ENCODE data around the gene LCE2A. TPM values are rescaled to one million over a fixed set of nuclear protein-coding genes. Genes with fewer than 3 reads are reported as not detected.
"Not testable (repeated sequence)": the region's sequence is repeated elsewhere in the genome, so short reads cannot be mapped to it uniquely, and the experiment has no call there.

LCE2A gene, protein sequence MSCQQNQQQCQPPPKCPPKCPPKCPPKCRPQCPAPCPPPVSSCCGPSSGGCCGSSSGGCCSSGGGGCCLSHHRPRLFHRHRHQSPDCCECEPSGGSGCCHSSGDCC
- total RNA-seq (2014; rRNA removed; shearing (Covaris generic)): not detected in 2 replicates

DNA sequence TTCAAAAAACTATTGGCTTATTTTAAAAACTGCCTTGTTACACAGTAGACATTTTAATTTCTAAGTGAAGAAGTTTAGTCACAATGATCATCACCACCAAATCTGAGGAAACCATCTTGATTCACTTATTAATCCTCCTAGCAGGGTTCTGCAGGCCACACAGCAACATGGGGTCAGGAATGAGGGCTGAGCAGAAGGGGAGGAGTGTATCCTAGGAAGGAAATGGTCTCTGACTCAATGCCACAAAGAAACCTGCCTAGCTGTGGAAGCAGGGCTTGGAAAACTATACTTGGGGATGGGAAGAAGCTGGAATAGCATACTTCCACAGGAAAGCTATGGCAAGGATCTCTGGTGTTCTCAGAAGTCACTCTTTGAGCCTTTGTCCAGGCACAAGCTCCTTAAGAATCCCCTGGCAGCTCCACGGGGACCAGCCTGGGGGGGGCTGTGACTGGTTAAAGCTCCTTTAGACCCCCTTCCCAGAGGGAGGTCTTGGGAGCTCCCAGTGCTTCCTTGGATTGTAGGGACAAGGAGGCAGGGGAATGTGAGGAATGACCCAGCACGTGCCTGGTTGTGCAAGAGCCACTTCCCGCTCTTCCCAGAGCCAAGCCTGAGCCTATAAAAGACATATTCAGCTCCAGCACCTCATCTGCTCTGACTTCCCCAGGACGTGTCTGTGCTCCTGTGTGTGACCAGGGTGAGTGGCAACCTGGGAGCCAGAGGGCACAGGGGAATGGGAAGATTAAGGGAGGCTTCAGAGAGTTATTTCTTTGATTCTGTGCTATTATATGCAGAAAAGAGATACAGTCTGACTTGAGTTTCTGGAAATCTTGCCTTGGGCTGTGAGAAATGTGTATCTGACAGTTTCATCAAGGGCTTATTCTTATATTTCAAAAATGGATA lies at the start of gene LCE2A:
TSS of gene LCE2A (plus strand) at position 645 of the 900 bp plus-strand sequence. CDS start 557 bp downstream, outside the sequence.
- no peak for DNase-seq (ENCODE audit: low read depth)

DNA sequence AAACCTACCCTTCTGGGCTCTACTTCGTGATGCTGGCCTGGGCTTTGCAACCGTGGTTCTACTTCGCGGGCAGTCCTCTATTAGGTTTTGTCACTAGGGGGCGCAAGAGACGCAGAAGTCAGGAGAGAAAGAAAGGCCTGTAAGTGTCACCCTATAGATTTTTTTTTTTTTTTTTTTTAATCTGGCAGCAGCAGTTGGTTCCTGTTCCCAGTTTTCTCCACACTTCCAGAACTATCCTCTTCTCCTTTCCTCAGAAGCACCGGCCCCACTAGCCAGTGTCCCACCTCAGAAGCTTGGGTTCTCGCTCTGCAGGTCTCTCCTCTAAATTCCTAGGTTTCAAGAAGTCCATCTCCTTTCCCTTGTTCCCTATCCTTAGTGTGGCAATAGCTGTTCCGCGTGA lies 44.0 kb upstream of the LCE2A start:
- peak; percentile 39 for DNase-seq (ENCODE audit: low read depth)

DNA sequence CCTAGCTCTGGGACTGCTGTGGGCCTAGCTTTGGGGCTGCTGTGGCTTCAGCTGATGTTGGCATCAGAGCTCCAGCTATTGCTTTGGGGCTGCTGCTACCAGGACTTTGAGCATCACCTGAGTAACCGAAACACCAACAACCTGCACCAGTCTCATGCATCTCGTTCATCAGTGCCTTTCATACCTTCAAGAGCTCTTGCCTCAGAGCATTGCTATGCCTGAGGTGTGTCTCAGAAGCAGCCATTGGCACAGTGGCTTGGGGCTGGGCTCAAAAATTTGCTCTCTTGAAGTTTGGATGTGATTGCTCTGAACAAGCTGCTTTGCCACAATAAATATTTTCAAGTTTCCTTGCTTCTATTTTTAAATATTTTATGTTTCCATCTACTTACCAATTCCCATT lies 41.7 kb upstream of the LCE2A start:
- no peak for DNase-seq (ENCODE audit: low read depth)

DNA sequence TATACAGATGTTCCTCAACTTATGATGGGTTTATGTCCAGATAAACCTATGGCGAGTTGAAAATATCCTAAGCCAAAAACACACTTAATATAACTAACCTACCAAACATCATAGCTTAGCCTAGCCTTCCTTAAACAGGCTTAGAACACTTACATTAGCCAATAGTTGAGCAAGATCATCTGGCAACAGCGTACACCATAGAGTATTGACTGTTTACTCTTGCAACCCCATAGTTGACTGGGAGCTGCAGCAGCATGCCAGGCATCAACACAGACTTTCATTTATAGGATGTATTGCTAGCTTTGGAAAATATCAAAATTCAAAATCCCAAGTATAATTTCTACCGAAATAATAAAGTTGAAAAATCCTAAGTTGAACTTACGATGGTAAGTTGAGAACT lies 40.5 kb upstream of the LCE2A start:
- DNase-seq (ENCODE audit: low read depth): no peak

DNA sequence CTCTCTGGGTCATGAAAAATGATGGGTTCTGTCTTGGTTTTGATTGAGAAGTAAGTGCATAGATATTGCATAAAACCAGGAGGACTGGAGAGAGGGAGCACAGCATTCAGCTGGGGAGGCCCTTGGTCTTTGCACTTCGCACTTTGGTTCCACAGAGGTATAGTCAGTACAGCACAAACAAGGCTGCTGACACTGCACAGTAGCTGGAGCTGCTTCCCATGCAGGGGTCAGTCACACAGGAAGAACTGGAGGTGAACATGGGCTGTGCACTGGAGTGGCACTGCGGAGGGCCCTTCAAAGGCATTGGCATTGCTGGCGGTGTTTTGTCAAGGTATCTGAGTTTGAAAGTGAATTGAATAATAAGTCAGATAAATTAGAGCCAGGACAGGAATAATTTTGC lies 39.5 kb upstream of the LCE2A start:
- no peak for DNase-seq (ENCODE audit: low read depth)

DNA sequence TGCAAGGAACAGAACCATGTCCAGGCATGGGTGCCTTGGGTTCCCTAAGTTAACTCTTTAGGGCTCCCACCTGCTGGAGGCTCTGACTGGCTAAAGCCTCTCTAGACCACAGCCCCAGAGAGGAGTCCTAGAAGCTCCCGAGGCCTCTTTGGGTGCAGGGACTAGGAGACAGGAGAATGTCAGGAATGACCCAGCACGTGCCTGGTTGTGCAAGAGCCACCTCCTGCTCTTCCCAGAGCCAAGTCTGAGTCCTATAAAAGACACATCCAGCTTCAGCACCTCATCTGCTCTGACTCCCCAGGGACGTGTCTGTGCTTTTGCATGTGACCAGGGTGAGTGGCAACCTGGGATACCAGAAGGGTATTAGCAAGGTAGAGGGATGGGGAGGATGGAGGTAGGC lies 35.0 kb upstream of the LCE2A start, which contains the start of gene LCE2D:
TSS of gene LCE2D (plus strand) at position 283 of the 400 bp plus-strand sequence. CDS start 726 bp downstream, outside the sequence.
- DNase-seq (ENCODE audit: low read depth): no peak

DNA sequence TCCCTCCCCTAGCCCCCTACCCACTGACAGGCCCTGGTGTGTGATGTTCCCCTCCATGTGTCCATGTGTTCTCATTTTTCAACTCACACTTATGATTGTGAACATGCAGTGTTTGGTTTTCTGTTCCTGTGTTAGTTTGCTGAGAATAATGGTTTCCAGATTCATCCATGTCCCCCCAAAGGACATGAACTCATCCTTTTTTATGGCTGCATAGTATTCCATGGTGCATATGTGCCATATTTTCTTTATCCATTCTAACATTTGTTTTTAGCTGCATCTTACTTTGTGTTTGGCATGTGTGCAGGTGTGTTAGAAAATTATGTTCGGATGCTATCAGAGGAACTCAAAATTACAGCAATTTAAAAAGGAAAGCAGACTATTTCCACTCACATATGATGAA lies 32.0 kb upstream of the LCE2A start:
- not testable (repeated sequence) for DNase-seq (ENCODE audit: low read depth)

DNA sequence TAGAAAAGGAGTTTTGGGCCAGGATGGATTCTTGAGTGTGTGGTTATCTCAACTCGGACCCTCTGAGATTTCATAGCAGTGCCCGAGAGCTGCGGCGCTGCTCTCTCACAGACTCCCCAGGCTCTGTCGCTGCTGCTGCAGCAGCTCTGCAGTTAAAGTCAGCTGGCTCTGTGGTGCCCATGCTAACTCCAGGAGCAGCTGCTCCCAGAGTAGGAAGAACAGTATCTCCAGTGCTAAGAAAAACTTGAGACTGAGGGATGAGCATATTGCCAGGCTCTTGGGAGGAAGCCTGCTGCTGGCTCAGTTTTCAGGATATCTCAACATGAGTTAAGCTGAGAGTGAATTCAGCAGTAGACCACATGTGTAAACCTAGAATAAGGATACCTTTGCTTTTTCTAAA lies 30.5 kb upstream of the LCE2A start:
- no peak for DNase-seq (ENCODE audit: low read depth)

DNA sequence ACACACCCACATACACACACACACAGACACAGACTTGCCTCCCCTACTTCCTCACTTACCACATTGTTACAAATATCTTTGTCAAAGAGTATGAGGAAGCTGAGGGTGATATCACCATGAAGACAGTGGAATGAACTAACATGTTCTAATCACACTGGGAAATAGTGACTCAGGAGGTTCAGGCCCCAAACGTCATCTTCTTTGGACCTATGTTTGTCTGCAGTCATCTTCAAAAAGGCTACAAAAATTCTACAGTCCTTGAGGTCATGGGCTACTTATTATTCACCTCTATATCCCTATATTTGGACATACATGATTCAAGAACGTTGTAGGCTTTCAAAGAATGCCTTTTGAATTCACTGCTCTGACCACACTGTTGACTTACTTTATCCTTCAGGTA lies 25.1 kb upstream of the LCE2A start:
- DNase-seq (ENCODE audit: low read depth): no peak

DNA sequence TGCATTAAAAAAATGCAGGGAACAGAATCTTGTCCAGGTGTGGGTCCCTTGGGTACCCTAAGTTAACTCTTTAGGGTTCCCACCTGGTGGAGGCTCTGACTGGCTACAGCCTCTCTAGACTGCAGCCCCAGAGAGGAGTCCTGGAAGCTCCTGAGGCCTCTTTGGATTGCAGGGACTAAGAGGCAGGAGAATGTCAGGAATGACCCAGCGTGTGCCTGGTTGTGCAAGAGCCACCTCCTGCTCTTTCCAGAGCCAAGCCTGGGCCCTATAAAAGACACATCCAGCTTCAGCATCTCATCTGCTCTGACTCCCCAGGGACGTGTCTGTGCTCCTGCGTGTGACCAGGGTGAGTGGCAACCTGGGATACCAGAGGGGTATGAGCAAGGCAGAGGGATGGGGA lies 23.2 kb upstream of the LCE2A start, which contains the start of gene LCE2C:
TSS of gene LCE2C (plus strand) at position 297 of the 400 bp plus-strand sequence. CDS start 737 bp downstream, outside the sequence.
- DNase-seq (ENCODE audit: low read depth): not testable (repeated sequence)

DNA sequence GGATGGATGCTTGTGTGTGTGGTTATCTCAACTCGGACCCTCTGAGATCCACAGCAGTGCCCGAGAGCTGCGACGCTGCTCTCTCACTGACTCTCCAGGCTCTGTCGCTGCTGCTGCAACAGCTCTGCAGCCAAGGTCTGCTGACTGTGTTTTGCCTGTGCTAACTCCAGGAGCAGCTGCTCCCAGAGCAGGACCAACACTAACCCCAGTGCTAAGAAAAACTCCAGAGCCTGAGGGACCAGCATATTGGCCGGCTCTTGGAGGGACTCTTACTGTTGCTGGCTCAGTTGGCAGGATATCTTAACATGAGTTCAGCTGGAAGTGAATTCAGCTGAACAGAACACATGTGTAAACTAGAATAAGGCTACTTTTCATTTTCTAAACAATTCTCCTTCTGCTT lies 18.7 kb upstream of the LCE2A start:
- DNase-seq (ENCODE audit: low read depth): no peak

DNA sequence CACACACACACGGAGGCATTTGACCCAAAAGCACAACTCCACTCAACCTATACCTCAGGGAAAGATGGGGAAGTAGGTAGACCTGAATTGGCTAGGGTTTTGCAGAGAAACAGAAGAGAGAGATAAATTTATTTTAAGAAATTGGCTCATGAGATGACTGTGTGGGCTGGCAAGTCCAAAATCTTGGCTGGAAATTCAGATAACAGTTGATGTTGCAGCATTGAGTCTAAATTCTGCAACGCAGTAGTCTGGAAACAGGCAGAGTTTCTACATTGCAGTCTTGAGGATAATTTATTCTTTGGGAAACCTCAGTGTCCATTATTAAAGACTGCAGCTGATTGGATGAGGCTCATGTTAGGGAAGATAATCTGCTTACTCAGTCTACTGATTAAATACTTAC lies 16.5 kb upstream of the LCE2A start:
- no peak for DNase-seq (ENCODE audit: low read depth)

DNA sequence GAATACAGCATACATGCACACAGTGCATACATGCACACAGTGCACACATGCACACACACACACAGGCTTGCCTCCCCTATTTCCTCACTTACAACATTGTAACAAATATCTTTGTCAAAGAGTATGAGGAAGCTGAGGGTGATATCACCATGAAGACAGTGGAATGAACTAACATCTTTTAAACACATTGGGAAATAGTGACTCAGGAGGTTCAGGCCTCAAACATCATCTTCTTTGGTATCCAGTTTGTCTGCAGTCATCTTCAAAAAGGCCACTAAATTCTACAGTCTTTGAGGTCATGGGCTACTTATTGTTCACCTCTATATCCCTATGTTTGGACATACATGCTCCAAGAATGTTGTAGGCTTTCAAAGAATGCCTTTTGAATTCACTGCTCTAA lies 14.3 kb upstream of the LCE2A start:
- no peak for DNase-seq (ENCODE audit: low read depth)

DNA sequence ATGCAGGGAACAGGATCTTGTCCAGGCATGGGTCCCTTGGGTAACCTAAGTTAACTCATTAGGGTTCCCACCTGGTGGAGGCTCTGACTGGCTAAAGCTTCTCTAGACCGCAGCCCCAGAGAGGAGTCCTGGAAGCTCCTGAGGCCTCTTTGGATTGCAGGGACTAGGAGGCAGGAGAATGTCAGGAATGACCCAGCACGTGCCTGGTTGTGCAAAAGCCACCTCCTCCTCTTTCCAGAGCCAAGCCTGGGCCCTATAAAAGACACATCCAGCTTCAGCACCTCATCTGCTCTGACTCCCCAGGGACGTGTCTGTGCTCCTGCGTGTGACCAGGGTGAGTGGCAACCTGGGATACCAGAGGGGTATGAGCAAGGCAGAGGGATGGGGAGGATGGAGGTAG lies 12.3 kb upstream of the LCE2A start, which contains the start of gene LCE2B:
TSS of gene LCE2B (plus strand) at position 301 of the 400 bp plus-strand sequence. CDS start 721 bp downstream, outside the sequence.
- DNase-seq (ENCODE audit: low read depth): not testable (repeated sequence)

DNA sequence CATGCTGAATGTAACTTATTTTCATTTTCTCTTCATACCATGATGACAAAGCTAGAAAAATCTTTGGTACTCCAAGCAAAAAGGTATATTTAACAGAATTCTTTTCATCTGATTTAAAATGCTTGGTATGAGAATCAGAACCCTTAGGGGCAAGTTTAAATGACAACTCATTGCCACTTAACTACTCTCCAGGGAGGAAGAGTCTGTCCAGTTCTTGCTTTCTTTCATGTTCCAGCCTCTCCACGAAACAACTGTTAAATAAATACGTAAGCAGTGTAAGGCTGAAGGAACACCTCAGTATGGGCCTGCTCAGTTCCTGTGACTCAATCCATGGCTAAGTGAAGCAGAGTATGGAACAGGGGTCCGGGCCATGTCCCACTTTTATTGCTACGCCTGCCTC lies 1.6 kb downstream of the LCE2A start:
- no peak for DNase-seq (ENCODE audit: low read depth)

DNA sequence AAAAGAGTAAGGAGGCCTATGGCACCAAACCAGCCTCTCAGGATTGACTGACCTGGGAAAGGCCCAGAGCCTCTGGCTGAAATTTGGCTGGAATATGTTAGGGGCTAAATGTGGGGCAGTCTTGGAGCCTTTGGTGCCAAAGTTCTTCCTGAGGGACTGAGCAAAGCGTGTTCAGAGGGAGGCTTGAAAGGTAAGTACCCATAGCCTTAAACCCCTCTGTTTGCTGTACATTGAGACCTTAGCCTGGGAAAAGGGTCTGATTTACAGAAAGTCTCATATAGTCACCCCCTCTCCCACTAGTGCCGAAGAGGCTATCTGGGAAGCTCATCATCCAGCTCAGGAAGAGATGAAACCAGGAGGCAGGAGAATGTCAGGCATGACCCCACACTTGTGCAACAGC lies 9.7 kb downstream of the LCE2A start, which contains the start of gene LCE4A:
TSS of gene LCE4A (plus strand) at position 301 of the 400 bp plus-strand sequence. CDS start 916 bp downstream, outside the sequence.
- no peak for DNase-seq (ENCODE audit: low read depth)

DNA sequence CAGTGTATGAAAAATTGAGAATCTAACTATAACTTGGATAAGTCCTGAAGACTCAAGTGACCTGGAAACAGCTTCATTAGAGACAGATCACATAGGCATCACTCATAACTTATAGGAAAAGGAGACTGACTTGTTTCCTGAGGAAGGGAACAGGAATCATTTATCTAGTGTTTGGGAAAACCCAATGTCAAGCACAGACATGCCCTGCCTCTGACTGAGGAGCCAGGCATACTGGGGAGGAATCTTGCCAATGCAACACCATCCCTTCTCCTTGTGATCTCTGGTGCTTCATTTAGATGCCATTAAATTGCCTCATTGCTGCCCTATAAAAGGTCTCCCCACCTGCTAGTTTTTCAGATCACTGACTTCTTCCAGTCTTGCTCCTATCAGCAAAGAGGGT lies 20.1 kb downstream of the LCE2A start:
- no peak for DNase-seq (ENCODE audit: low read depth)

DNA sequence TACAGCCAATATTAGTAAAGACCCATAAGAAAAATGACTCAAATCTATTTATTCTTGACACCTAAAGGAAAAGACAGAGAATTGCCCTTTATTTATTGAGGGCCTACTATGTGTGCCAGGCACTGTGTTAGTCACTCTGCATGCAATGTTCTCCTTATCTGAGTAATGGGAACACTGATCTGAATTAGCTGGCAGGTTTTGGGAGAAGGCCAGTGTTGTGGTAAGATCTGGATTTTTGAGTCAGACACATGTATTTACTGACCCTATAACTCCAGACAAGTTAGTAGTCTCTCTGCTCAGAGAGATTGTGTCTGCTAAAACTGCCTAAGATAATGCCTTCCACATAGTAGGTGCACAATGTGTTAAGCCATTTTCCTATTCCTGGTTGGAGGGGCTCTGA lies 27.1 kb downstream of the LCE2A start:
- no peak for DNase-seq (ENCODE audit: low read depth)

DNA sequence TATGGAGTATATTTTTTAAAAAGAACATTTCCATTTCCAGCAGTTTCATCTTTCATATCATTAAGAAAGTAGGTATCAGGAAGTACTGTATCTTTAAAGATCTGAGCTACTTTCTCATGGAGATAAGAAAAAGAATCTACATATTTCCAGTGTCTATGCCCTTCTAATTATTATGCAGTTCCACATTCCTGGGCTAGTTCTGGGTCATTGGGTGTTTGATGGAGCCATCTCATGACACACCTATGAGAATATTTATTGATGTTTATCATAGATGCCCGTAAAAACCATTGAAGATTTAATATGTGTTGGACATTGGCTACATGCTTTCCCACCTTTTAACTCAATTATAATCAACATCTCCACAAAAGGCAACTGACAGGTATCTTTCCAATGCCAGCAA lies 30.8 kb downstream of the LCE2A start:
- no peak for DNase-seq (ENCODE audit: low read depth)

DNA sequence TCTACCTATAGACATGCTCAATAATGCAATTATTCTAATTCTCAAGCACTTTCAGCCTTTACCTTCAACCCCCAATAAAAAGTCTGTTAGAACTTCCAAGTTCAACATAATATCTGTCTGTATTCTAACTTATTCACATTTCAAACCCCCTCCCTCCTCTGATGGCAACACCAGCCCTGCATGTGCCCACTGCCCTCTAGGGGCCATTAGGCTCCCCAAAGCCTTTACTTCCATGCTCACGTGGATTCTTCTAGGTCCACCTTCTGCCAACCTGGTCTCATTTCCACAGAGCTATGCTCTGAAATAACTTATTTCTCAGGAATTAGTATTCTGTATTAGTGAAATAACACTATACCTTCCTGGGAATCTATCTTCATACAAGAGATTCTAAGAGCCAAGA lies 37.5 kb downstream of the LCE2A start:
- DNase-seq (ENCODE audit: low read depth): no peak

DNA sequence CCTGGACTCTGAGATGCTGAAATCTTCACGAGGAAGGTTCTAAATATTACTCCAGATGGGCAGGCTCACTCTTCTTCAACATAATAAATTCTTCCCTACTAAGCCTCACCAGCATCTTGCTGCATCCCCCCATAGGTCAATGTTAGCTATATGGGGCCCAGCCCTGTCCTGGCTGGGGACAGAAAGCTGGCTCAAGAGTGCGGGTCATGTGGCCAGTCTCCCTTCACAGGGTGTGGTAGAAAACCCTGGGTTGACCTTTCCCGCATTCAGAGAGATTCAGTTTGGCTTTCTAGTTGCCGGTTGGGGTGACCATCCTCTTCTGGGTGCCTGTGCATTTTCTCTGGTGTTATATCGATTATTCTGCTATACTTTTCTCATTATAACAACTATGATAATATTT lies 39.9 kb downstream of the LCE2A start:
- DNase-seq (ENCODE audit: low read depth): no peak

DNA sequence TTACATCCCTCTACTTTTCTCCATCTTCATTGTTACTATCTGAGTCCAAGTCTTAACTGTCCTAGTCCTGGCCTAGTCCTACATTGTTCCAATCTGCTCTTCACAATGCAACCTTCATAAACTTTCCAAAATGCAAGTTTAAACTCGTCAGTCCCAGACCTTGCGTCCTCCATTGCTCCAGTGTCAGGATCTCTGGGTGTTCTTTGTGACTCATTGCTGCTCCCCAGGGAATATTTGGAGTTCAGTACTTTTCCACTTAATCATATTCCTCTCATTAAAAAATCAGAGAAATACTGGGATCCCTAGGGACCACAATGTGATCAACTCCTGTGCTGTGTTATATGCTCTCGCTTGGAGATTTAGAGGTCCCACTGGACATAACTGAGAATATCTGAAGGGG lies 41.7 kb downstream of the LCE2A start:
- DNase-seq (ENCODE audit: low read depth): no peak

DNA sequence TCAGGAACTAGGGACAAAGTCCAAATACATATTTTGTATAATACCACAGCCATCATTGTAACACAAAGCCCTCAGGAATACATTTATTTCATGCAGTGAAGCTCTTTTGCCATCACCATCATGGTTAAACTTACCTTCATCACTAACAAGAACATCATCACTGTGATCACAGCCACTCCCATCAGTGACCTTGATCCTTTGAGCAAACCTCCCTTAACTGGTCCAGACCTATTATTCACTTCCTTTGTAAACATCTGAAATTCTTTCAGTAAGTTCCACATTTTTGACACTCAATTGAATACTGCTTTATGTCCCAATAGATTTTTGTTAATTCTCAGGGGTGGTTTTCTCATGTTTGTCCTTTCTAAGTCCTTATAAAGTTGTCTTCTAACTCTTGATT lies 43.5 kb downstream of the LCE2A start:
- DNase-seq (ENCODE audit: low read depth): no peak

Data from RPMI7951 (cell line).